Activated CD8-positive, alpha-beta memory T cell treated with anti-CD3 and anti-CD28 coated beads, Interleukin-2, amount 50 U/mL, for 24 hours (primary cell): Measurements from ENCODE around the gene SKAP1.

ENCODE experiments used
- DNase-seq: peaks from one replicate; pipeline ENCODE4 v3.0.0-alpha.2; 2020; ENCODE audit errors: extremely low read depth

The SKAP1 gene

GRCh38 chr17:48175692-48176470 lies 254.1 kb downstream of the SKAP1 start:
- no peak for DNase-seq

DNA sequence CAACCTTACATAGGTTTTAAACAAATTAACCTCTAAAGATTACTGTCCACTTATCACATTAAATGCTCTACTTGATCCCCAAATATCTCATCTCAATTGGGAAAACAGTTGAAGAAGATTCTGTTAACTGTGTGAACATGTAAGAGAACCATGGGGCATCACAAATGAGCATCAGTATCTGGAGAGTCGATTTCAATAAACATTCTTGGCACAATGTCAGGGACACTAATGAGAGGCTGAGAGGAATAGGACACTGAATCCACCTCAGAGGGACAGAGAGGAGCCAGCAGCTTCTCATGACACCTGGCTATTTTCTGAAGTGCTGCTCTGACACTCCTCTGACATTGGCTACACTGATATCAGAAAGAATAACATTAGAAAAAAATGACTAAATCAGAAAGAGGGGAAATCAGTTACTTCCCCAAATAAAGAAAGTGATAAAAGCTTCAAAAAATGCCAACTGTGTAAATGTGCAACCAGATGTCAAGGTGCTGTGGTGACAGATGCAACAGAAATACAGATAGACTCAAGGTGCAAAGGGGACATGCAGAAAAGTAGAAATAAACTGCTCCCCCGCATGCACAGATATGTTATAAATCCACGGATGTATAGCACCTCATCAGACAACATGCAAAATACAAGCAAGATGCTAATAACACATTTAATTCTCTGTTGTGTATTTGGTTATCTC lies 255.0 kb downstream of the SKAP1 start:
- no peak for DNase-seq

DNA sequence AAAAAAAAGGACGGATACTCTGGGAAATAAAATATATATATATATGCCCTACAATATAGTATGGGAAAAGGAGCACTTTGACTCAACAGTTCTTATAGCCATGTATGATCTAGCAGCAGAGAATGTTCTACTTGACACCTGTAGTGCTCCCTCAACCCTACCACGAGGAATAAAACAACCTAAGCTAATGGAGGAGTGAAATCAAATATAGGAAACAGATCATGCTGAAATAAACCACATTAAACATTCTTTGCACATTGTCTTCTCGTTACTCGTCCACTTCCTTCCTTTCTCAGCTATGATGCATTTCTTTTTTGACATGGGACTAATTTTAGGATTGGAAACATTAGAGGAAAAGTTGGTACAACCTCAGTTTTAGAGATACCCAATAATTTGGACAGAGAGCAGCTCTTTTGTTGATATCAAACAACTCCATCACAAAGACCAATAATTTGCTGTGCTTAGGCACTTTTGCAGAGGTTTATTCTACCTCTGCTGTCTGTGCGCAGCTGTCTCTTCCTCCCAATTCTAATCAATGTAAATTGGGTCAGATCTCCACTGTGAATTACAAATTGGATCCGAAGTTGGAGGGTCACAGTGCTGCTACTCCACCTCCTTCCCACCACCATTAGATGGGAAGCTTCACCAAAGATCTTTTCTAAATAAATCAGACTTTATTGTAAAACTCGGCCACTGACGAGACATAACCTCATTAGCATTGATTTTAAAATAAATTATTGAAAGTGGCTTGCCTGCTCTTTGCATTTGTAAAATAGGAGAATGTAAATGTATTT lies 256.6 kb downstream of the SKAP1 start:
- DNase-seq = no peak

GRCh38 chr17:48169926-48170325 lies 260.1 kb downstream of the SKAP1 start:
- no peak for DNase-seq

DNA sequence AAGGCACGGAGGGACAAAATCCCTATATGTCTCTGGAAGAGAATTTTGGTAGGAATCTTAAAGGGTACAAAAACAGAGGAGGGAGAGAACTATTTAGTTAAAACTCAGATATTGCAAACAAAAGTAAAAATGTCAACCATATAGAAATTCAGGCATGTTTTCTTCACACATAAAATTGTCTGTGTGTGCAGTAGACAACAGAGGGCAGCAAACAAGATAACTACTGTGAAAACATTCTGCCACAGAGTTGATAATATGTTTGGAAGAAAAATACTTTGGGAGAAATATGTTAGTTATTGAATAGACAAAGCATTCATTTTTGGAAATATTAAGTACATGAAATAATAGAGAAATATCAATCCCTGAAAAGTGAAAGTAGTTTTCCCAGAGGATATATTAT lies 266.2 kb downstream of the SKAP1 start:
- DNase-seq = no peak

GRCh38 chr17:48162946-48163506 lies 267.0 kb downstream of the SKAP1 start:
- DNase-seq = no peak

GRCh38 chr17:48162306-48162934 lies 267.6 kb downstream of the SKAP1 start:
- no peak for DNase-seq

- DNase-seq = no peak
Measured at GRCh38 chr17:48161127-48161905, 268.7 kb downstream of the SKAP1 start.

- DNase-seq = no peak
Measured at GRCh38 chr17:48160177-48161081, 269.6 kb downstream of the SKAP1 start.

DNA sequence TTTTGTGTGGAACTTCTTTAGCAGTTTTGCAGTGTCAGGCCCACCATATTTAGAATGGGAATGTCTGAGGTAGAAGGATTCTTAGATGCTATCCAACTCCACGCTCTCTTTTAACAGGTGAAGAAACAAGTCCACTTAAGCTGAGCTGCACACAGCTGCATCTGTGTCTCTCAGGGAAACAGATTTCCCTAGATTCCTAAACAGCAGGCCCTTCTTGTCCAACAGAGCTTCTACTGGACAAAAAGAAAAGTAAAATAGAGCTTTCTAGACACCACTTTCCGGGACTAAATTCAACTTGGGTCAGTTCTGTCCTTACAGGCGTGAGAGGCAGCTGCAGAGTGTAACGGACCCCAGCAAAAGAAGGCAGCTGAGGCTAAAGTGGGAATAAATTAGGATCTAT lies 270.8 kb downstream of the SKAP1 start:
- no peak for DNase-seq

DNA sequence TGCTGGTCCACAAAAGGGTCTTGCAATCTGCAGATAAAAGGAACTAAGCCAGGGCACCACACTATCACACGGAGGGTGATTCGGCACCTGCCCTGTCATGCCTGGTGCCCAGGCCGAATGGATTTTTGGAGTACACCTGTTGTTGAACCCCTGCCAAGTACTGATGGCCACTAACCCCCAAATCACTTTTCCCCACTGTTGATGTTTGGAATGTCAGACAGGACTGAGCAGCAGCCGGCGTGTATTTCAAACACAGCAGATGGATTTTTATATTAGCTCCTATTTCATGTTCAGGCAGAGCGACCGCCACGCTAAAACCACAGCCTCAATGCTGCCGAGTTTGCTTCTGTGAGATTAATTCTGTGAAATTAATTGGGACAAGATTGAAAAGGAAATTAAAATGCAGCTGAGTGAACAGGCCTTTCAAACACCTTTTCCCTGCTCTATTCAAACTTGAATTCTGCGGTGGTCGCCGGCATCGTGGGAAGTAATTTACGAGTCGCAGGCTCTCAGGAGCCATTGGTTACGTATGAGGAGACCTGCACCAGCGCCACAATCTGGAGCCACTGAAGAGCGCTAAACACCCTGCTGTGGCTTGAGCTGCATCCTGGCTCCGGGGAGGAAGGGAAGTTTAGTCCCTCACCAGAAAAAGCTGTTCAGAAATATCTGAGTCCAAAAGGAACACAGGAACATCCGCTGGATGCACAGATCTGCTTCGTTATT lies 274.0 kb downstream of the SKAP1 start:
- no peak for DNase-seq

DNA sequence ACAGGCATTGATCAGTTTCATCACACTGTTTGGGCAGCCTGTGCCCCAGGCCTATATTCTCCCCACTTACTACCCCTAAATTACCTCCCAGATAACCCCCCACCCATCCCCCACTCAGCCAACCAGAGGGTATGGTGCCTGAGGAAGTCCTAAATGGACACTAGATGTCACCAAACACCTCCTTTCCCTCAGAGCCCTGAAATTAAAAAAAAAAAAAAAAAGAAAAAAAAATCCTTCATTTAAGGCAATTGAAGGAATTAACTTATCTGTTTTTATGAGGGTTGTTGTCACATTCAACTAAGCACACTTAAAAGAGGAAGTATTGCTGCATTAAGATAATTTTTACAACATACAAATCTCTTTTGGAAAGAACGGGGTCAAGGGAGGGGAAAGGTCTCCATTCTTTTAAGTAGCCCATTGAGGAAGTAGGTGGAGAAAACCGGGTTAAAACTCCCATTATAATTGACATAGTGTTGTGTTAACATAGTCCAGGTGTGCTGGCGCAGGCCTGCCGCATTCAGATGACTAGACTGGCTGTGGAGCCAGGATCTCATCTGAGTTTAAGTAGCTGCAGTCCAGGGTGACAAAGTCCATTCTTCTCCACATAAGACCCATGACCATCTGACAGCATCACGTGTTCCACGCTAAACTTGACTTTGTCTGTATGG lies 276.2 kb downstream of the SKAP1 start:
- no peak for DNase-seq

- DNase-seq = no peak
Measured at GRCh38 chr17:48152289-48152688, 277.7 kb downstream of the SKAP1 start.

DNA sequence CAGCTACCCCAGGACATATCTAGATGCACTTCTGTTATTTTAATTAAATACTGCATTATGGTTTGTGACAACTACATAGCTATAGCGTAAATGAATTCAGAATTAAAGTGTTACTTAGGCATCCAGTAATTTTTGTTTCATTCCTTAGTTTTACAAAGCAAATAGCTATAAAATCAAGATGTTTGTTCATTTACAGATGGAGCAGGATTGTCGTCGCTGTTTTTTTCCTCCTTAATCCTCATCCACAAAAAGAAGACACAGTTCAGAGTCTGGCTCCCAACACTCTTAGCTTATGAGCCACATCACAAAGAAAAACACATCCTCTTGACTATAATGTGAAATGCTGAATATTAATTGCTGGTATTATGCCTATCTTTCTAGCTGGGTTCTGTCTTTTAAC lies 278.8 kb downstream of the SKAP1 start:
- no peak for DNase-seq

DNA sequence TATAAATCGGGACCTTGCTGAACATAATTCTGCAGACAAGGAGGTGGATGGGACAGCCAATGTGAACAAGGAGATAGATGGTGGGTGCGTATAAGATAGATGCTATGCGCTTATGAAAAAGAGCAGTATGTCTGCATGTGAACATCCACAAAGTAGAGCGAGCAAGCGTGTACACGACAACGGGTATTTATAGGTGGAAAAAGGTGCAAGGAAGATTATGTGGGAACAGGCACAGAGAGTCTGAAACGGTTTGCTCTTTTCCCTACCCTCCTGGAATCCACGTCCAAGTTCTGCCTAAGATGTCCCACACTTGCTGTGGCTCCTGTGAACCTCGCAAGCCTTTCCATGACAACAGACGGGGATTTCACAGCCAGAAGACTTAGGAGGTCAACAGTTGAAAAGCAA lies 279.4 kb downstream of the SKAP1 start:
- DNase-seq = no peak

DNA sequence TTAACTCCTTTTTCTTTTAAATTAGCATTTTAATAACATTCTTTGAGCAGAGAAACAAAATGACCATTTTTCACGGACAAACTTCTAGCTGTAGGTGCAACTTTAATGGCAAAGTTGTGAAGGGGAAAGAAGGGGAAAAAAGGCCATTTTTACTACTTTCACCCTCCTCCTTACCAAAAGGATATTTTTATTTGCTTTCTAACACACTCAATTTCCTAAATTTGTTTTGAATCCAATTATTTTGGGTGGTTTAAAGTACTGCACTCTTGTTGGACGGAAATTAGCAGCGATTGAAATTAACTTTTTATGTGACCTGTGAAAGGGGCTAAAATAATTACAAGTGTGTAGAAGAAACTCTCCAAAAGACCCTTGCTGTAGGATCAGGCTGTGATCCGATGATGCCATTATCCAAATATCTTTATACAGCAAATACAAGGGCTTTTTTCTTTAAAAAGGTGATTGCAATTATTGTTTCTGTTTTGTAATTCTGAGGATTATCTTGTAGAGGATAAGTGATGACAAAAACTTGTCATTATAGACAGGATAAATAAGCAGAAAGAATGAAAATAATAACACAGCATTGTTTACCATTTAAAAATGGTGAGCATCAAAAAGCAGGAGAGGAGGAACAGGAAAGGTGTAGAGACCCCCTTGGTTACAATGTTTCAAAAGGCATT lies 280.1 kb downstream of the SKAP1 start:
- DNase-seq = no peak

DNA sequence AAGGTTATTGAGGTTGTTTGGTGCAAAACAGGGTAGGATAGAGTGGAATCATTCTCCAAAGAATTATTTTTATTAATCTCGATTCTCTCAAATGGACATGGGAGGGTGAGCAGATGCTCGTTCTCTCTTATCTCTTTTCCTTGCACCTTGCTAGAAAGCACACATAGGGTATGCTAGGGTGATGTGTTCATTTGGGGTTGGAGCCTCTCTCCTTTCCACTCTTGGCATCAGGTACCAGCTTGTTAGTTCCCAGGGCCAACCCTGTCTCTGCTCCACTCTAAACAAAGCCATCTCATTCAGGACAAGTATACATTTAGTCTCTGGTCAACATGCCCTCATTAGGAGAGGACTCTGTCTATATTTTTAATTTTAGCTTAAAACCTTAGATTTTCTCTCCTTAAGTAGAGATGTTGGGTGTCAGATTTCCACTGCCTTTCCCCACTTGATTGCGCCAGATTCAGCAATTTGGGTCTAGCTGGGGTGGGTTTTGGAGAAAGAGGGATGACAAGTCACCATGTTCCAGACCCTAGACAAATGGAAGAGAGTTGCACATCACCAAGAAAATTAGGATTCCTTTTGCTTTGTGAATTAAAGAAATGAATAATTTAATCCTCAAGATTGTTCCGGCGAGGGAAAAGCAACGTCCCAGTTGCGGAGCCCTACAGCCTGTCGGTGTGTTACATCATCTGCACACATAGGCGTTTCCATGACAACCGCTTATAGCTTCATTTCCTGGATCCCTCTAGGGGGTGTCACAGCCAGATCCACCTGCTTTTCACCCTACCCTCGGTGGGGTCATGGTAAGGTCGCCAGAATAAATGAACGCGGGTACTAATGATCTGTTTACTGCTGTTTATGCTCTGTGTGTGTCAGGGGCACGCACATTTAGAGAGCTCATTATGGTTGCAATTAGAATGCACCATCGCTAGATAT lies 280.9 kb downstream of the SKAP1 start:
- no peak for DNase-seq
